Heart left ventricle (tissue), 16 donors: ENCODE results near the gene FLII. TPM values are rescaled to one million over a fixed set of nuclear protein-coding genes. Genes with fewer than 3 reads are reported as not detected.
A peak's percentile ranks its signal among the peaks of the same experiment; 100 is the strongest.

Source experiments
- ATAC-seq, 4 donors: fragments of 200-7000 bp; cut with Tn5 transposase; one replicate each; pipeline ENCODE4 v1.9.1; 2020 to 2022; ENCODE audit warnings: moderate library complexity in 4 of 4, mild to moderate bottlenecking in 3 of 4, moderate number of reproducible peaks in 1 of 4
- DNase-seq, 5 donors: peaks; one replicate each; pipeline ENCODE4 v3.0.0-alpha.2; 2020
- H3K27ac ChIP-seq, 12 donors: fragments of 200-600 bp; sonication (generic) in 4 of 12; one replicate each; pipeline versions ENCODE4 v1.5.0 to v1.8.0; 2016 to 2022; ENCODE audit warnings: mild to moderate bottlenecking in 2 of 12
- H3K27me3 ChIP-seq, 9 donors: fragments of 200-600 bp; sonication (generic) in 2 of 9; one replicate each; pipeline versions ENCODE4 v1.5.1 to v1.8.0; 2016 to 2022; ENCODE audit warnings: mild to moderate bottlenecking in 3 of 9
- H3K36me3 ChIP-seq, 9 donors: fragments of 200-600 bp; sonication (generic) in 2 of 9; one replicate each; pipeline versions ENCODE4 v1.5.0 to v1.8.0; 2018 to 2022; ENCODE audit warnings: mild to moderate bottlenecking in 2 of 9
- H3K4me1 ChIP-seq, 12 donors: fragments of 200-600 bp; sonication (generic) in 4 of 12; one replicate each; pipeline versions ENCODE4 v1.5.0 to v1.8.0; 2016 to 2022; ENCODE audit warnings: mild to moderate bottlenecking in 3 of 12
- H3K4me3 ChIP-seq, 12 donors: fragments of 200-600 bp; sonication (generic) in 4 of 12; one replicate each; pipeline versions ENCODE4 v1.5.0 to v1.8.0; 2017 to 2022; ENCODE audit warnings: mild to moderate bottlenecking in 9 of 12, moderate library complexity in 4 of 12
- H3K9me3 ChIP-seq, 12 donors: fragments of 200-600 bp; sonication (generic) in 4 of 12; one replicate each; pipeline versions ENCODE4 v1.5.0 to v1.8.0; 2016 to 2022; ENCODE audit warnings: mild to moderate bottlenecking in 1 of 12
- CTCF ChIP-seq, 12 donors: fragments of 200-600 bp; sonication (generic) in 4 of 12; IDR thresholded peaks; one replicate each; pipeline versions ENCODE4 v1.5.0 to v1.8.0; 2018 to 2022; ENCODE audit warnings: antibody characterized with exemption in 12 of 12, mild to moderate bottlenecking in 5 of 12
- POLR2A ChIP-seq, 2 donors: fragments of 450-650 bp; IDR thresholded peaks; one replicate each; pipeline ENCODE4 v1.6.1; 2017; ENCODE audit warnings: antibody characterized with exemption in 2 of 2, mild to moderate bottlenecking in 2 of 2, moderate library complexity in 2 of 2
- WGBS, 4 donors: extraction: QIAGEN DNeasy Blood & Tissue Kit in 2 of 4; methylation state at CpG; one replicate each; pipeline versions ENCODE4 v1.1.5 to v1.1.7; 2013 to 2018; 5-methylcytosine and 5-hydroxymethylcytosine counted together
- intact Hi-C, 10 donors: fragments of 100-400 bp; cut with DNase I; formaldehyde crosslinking; loops; one replicate each; pipeline versions ENCODE4 v1.11.1 to v1.14.2; 2022
- polyA plus RNA-seq, 2 donors: library from polyadenylated mRNA; stranded (reverse); fragments of 200-250 nt; gene quantifications; one replicate each; pipeline ENCODE4 v1.2.3, GENCODE V29; 2013
- total RNA-seq, 9 donors: library from RNA; depleted of rRNA in 2 of 9; stranded (reverse); fragments of >200 nt in 2 of 9; fragmentation: NEBNext Ultra II Directional in 3 of 9; extraction: Animal tissue kit (Norgen Biotek cat#: 25700) in 3 of 9; gene quantifications; one replicate each; pipeline versions ENCODE4 v1.1.0 to v1.2.4, GENCODE V29; 2016 to 2023
- donor health status: ischemic (EF 13 %, LVEDD 7.1; RV severe dilation, severe dysfunction).
- donor health status: healthy with polysubstance abuse.
- donor health status: DM: no; HTN: yes; CAD: no.
- donor health status: DM: no; HTN: no; CAD: no.
- donor health status: ischemic (EF 25% LVEDD 6.9; RV normal size, moderate dysfunction).
- donor health status: ischemic (EF 25% LVEDD 5.7; RV mildly dilated, moderate dysfunction).
- donor health status: healthy.
- donor health status: DM: yes; HTN: yes; CAD: no.
- donor health status: ischemic (EF 35%, LVEDD 5.7; RV mildly dilated, moderate dysfunction).
- donor health status: nonischemic (EF 11% LVEDD 7.7; RV severe dilation, severe dysfunction).
- donor health status: DM: yes; HTN: yes; CAD: no.
- donor health status: PGD.
- donor health status: ischemic (EF 29% LVEDD 5.4; RV normal size, mild dysfunction).
- donor health status: nonischemic (EF 23%, LVEDD 6.1; RV moderate dilation, normal function).

The FLII gene
- total and polyA plus RNA-seq, 11 donors = 218 to 535 (median 321) TPM

- ATAC-seq (no peak), DNase-seq (no peak)
- H3K27ac ChIP-seq = peak overlapping the region; percentile 29 to 88 (median 74)
- 69 to 82% (median 75%) methylated on average over 6 to 7 of the region's 7 CpGs for WGBS, 4 donors
- H3K4me3 ChIP-seq = no peak overlapping the region
- H3K9me3 ChIP-seq = no peaks in the 10 kb centered on the region
- intact Hi-C loops = no loop called here
- H3K27me3 ChIP-seq = no peaks in the 10 kb centered on the region
- peaks cover 0 to 28% (median 23%) of the 10 kb centered on the region in 12 donors for H3K4me1 ChIP-seq
- peaks cover 5 to 100% (median 97%) of the 10 kb centered on the region in 9 donors for H3K36me3 ChIP-seq
- TF ChIP-seq POLR2A (IDR thresholded peaks at IDR 0.05) (no peak), CTCF (IDR thresholded peaks at IDR 0.05) (no peak)
These were observed 9.7 kb downstream of the FLII start for GRCh38 chr17:18248811-18249210.

DNA sequence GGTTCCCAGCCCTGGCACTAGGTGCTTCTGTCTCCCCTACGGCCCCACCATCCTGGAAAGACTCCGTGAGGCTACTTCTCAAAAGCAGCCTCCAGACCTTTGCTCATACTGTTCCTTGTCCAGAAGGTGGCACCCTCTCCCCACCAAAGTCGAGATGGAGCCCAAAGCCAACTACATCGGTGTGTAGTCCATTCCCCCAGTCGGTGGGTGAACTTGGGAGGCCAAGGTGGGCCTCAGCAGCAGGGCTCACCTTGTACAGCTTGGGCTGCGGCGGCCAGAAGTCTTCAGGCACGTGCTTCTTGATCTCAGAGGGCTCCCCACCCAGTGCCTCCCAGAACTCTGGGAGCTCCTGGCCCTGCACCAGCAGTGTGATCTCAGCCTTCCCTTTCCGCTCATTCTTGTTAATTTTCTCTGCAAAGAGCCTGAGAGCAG is 10.2 kb downstream of the FLII start:
- Histone ChIP-seq H3K27me3 (no peaks in the 10 kb centered on the region), H3K4me3 (no peak overlapping the region), H3K36me3 (peaks cover 5 to 100% (median 97%) of the 10 kb centered on the region in 9 donors), H3K27ac (peak overlapping the region; percentile 29 to 88 (median 74)), H3K4me1 (peaks cover 0 to 28% (median 23%) of the 10 kb centered on the region in 12 donors), H3K9me3 (no peaks in the 10 kb centered on the region)
- DNase-seq (peak in 4 of 5 donors; percentile 57 to 74 (median 68)), ATAC-seq (peak; percentile 45 to 81 (median 51))
- 20 to 30% (median 26%) methylated on average over 9 of the region's 9 CpGs for WGBS, 4 donors
- intact Hi-C loops = no loop called here
- TF ChIP-seq CTCF (IDR thresholded peaks at IDR 0.05) (peak; percentile 29 to 72 (median 56)), POLR2A (IDR thresholded peaks at IDR 0.05) (no peak)

- Histone ChIP-seq H3K4me3 (no peak overlapping the region), H3K27ac (peak overlapping the region; percentile 24 to 88 (median 68)), H3K4me1 (peaks cover 0 to 28% (median 23%) of the 10 kb centered on the region in 12 donors), H3K9me3 (no peaks in the 10 kb centered on the region), H3K27me3 (no peaks in the 10 kb centered on the region), H3K36me3 (peaks cover 5 to 98% (median 91%) of the 10 kb centered on the region in 9 donors)
- TF ChIP-seq POLR2A (IDR thresholded peaks at IDR 0.05) (no peak), CTCF (IDR thresholded peaks at IDR 0.05) (no peak)
- intact Hi-C loops = loop anchor here in 1 of 10 donors (2.0 kb wide), 1 partner anchor 13 kb away; the partner anchor contains the start of gene MIEF2
- WGBS, 4 donors = 62 to 72% (median 68%) methylated on average over 20 to 30 of the region's 30 CpGs
- ATAC-seq (peak in 3 of 4 donors; percentile 3 to 19 (median 19)), DNase-seq (peak in 2 of 5 donors; percentile 31 to 60)
These were observed 10.9 kb downstream of the FLII start for GRCh38 chr17:18247613-18248001.

GRCh38 chr17:18246880-18247612 is 11.5 kb downstream of the FLII start:
- H3K4me3 ChIP-seq = no peak overlapping the region
- TF ChIP-seq POLR2A (IDR thresholded peaks at IDR 0.05) (no peak), CTCF (IDR thresholded peaks at IDR 0.05) (no peak)
- DNase-seq = peak in 4 of 5 donors; percentile 47 to 67 (median 62)
- ATAC-seq = peak in 3 of 4 donors; percentile 33 to 62 (median 42)
- H3K36me3 ChIP-seq = peaks cover 5 to 98% (median 90%) of the 10 kb centered on the region in 9 donors
- peaks cover 0 to 28% (median 23%) of the 10 kb centered on the region in 12 donors for H3K4me1 ChIP-seq
- 42 to 60% (median 56%) methylated on average over 16 to 46 of the region's 46 CpGs for WGBS, 4 donors
- H3K27me3 ChIP-seq = no peaks in the 10 kb centered on the region
- intact Hi-C loops = loop anchor here in 1 of 10 donors (2.0 kb wide), 1 partner anchor 14 kb away; the partner anchor contains the start of gene MIEF2
- H3K27ac ChIP-seq = peak overlapping the region in 10 of 12 donors; percentile 24 to 88 (median 74)
- no peaks in the 10 kb centered on the region for H3K9me3 ChIP-seq
